ENCODE measurements around the gene PTPRD.

DNA sequence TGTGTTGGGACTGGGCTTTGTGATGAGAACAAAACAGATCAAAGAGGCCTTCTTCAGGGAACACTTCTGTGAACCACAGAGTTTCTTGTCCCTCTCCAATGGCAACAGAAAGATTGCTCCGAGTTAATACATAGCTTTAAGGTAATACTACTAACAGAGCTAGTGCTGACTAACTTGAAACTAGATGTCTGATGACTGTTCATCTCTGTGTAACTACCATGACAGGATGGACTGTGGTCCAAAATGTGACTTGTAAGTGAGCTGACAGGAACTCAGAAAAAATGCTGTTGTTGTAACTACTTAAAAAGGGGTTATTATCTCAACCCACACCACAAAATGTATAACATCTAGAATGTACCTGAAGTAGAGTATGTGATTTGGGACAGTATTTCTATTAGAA lies 2183.0 kb downstream of the PTPRD start:
- TF ChIP-seq, protein P1, sequence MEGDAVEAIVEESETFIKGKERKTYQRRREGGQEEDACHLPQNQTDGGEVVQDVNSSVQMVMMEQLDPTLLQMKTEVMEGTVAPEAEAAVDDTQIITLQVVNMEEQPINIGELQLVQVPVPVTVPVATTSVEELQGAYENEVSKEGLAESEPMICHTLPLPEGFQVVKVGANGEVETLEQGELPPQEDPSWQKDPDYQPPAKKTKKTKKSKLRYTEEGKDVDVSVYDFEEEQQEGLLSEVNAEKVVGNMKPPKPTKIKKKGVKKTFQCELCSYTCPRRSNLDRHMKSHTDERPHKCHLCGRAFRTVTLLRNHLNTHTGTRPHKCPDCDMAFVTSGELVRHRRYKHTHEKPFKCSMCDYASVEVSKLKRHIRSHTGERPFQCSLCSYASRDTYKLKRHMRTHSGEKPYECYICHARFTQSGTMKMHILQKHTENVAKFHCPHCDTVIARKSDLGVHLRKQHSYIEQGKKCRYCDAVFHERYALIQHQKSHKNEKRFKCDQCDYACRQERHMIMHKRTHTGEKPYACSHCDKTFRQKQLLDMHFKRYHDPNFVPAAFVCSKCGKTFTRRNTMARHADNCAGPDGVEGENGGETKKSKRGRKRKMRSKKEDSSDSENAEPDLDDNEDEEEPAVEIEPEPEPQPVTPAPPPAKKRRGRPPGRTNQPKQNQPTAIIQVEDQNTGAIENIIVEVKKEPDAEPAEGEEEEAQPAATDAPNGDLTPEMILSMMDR (IDR thresholded peaks at IDR 0.05): no peak
- TF ChIP-seq POLR2A (IDR thresholded peaks at IDR 0.05): no peak
- no peak for TF ChIP-seq EP300 (IDR thresholded peaks at IDR 0.05)

Measured in ovary (tissue), 3 donors.